ENCODE measurements around the gene NUDT12. TPM values are rescaled to one million over a fixed set of nuclear protein-coding genes. Genes with fewer than 3 reads are reported as not detected.

Gene NUDT12
- total and polyA plus RNA-seq, 12 donors = 4.4 to 17.0 (median 12.4) TPM

DNA sequence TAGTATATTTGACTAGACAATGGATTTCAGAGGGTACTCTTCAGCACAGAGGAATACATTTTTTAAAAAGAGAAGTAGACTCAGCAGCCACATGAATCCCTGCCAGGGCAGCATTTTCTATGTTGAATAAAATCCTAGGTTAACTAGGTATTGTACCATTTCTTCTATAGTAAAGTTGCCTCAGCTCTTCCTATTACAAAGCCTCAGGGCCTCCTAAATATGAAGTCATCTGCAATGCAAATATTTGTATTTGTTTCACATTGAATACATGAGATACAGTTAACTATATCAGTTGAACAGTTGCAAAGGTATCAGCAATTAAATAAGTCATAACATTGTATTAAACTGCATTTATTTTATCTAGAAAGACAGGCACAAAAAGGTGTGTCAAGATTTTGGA is 59.5 kb downstream of the NUDT12 start:
- no peak for ATAC-seq
- no peaks in the 10 kb centered on the region for H3K27me3 ChIP-seq
- H3K36me3 ChIP-seq = no peaks in the 10 kb centered on the region
- intact Hi-C loops (cut with DNase I) = no loop called here
- no peak for DNase-seq
- peaks cover 0 to 20% (median 17%) of the 10 kb centered on the region in 9 donors for H3K4me1 ChIP-seq
- H3K4me3 ChIP-seq = no peak overlapping the region
- TF ChIP-seq, protein P1, sequence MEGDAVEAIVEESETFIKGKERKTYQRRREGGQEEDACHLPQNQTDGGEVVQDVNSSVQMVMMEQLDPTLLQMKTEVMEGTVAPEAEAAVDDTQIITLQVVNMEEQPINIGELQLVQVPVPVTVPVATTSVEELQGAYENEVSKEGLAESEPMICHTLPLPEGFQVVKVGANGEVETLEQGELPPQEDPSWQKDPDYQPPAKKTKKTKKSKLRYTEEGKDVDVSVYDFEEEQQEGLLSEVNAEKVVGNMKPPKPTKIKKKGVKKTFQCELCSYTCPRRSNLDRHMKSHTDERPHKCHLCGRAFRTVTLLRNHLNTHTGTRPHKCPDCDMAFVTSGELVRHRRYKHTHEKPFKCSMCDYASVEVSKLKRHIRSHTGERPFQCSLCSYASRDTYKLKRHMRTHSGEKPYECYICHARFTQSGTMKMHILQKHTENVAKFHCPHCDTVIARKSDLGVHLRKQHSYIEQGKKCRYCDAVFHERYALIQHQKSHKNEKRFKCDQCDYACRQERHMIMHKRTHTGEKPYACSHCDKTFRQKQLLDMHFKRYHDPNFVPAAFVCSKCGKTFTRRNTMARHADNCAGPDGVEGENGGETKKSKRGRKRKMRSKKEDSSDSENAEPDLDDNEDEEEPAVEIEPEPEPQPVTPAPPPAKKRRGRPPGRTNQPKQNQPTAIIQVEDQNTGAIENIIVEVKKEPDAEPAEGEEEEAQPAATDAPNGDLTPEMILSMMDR (IDR thresholded peaks at IDR 0.05) = no peak
- H3K9me3 ChIP-seq = peaks cover 0 to 23% (median 12%) of the 10 kb centered on the region in 11 donors
- no peak overlapping the region for H3K27ac ChIP-seq

DNA sequence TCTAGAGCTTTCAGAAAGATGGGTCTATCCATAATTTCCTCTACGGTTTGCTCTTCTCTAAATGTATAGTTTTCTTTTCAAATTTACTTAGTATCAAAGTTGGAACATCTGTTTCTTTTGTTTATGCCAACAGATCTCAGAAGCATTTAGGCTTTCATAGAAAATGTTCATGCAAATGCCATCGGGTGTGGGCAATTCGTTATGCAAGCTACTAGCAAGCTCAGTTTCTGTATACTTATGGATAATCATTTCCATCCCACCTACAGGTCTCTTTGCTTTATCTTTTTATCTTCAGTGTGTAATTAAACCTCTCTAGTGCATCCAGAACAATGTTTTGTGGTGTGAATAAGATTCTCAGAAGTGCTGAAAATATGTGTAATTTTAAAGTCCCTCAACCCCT is 59.9 kb downstream of the NUDT12 start:
- ATAC-seq (no peak), DNase-seq (no peak)
- Histone ChIP-seq H3K9me3 (peaks cover 0 to 22% (median 12%) of the 10 kb centered on the region in 11 donors), H3K36me3 (no peaks in the 10 kb centered on the region), H3K27me3 (no peaks in the 10 kb centered on the region), H3K4me1 (peaks cover 0 to 24% (median 17%) of the 10 kb centered on the region in 9 donors), H3K4me3 (no peak overlapping the region), H3K27ac (no peak overlapping the region)
- TF ChIP-seq, protein P1 (IDR thresholded peaks at IDR 0.05) = no peak
- 91 to 92% methylated on average over 3 of the region's 3 CpGs for WGBS, 2 donors
- intact Hi-C loops (cut with DNase I) = no loop called here

Data from heart right ventricle (tissue), 16 donors.